ENCODE data around the gene F10. TPM values are rescaled to one million over a fixed set of nuclear protein-coding genes. Genes with fewer than 3 reads are reported as not detected.

The F10 gene
- total and polyA plus RNA-seq, 2 donors (not counting 3 experiments of a cell fraction or from before 2014, with no cell fraction given), result 0.25 TPM; not detected in 1

DNA sequence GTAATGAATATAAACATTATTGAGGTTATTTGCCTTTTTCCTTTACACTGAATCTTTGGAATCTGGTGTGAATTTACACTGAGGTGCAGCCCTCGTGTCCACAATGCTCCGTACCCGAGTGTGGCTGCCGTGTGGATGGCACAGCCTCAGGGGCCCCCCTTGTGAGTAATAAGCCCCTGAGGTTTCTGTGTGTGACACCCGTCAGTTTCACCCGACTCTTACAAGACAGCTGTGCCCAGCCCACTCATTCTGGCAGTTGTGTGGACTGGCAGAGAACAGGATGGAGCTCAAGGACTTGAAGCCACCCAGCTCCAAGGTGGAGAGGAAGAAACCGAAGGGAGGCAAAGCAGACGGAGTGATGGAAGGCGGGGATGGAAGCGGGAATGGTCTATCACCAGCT lies 43.7 kb downstream of the F10 start:
- Histone ChIP-seq H3K4me1 (ENCODE audit: control insufficient read depth, extremely low read depth, insufficient read depth, low read length) (peaks cover 22% of the 10 kb centered on the region), H3K27ac (ENCODE audit: insufficient read depth, low read depth, low read length) (no peak overlapping the region), H3K27me3 (ENCODE audit: control insufficient read depth in 2 of 2, insufficient read depth in 2 of 2, low read length in 2 of 2) (peaks cover 0 to 2% of the 10 kb centered on the region in 2 experiments), H3K36me3 (ENCODE audit: control insufficient read depth in 2 of 2, extremely low read depth in 1 of 2, insufficient read depth in 2 of 2, low read length in 2 of 2) (no peaks in the 10 kb centered on the region), H3K4me2 (ENCODE audit: insufficient read depth, low read length) (no peak overlapping the region), H3K79me2 (ENCODE audit: control insufficient read depth, insufficient read depth, low read length) (no peaks in the 10 kb centered on the region), H4K20me1 (replicated peaks; ENCODE audit: control insufficient read depth, extremely low read depth, insufficient read depth, low read length) (no peaks in the 10 kb centered on the region), H2AFZ (ENCODE audit: low read depth, low read length) (no peak overlapping the region), H3K4me3 (replicated peaks in 1 of 3; ENCODE audit: insufficient read depth in 1 of 3, low read depth in 1 of 3, low read length in 3 of 3) (no peak overlapping the region), H3K9ac (replicated peaks; ENCODE audit: extremely low read depth, insufficient read depth, low read length) (no peak overlapping the region), H3K9me3 (replicated peaks; ENCODE audit: control insufficient read depth, insufficient read depth, low read length) (no peaks in the 10 kb centered on the region), H3K9me1 (replicated peaks; ENCODE audit: control insufficient read depth, extremely low read depth, insufficient read depth, low read length) (no peaks in the 10 kb centered on the region)
- dilution Hi-C loops (cut with MboI; ENCODE audit: extremely low pct_ligation_motif_present, low sequenced_read_pairs) (no loop called here), intact Hi-C loops (cut with micrococcal nuclease) (no loop called here)
- ChIA-PET POLR2A (no interaction called here), CTCF (no interaction called here)
- no TSS peak for BruUV-seq (replicated peaks)
- FAIRE-seq (no peak), DNase-seq (ENCODE audit: low read depth, low spot score) (no peak)
- TF ChIP-seq POLR2A (IDR thresholded peaks at IDR 0.05; ENCODE audit: low read depth, low read length) (no peak), POLR2AphosphoS5 (IDR thresholded peaks at IDR 0.05; ENCODE audit: insufficient read depth, low read depth, low read length) (no peak)

DNA sequence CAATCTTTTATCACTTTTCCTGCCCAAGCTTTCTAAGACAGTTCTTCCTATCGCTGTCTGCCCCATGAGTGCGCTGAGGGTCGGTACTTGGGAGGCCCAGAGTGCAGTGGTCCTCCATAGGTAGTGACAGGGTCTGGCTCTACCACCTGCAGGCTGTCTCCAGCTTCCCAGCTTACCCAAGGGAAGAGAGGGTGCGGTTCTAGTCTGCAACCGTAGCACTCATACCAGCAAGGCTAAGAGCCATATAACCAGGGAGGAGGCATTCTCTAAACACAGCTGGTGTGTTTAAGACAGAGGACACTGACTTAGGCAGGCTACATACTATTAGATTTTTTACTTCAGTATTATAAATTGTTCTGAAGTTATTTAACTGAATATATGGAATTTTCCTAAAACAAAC lies 44.1 kb downstream of the F10 start:
- Histone ChIP-seq H3K79me2 (ENCODE audit: control insufficient read depth, insufficient read depth, low read length) (no peaks in the 10 kb centered on the region), H3K27ac (ENCODE audit: insufficient read depth, low read depth, low read length) (no peak overlapping the region), H3K9ac (replicated peaks; ENCODE audit: extremely low read depth, insufficient read depth, low read length) (no peak overlapping the region), H2AFZ (ENCODE audit: low read depth, low read length) (no peak overlapping the region), H4K20me1 (replicated peaks; ENCODE audit: control insufficient read depth, extremely low read depth, insufficient read depth, low read length) (no peaks in the 10 kb centered on the region), H3K27me3 (ENCODE audit: control insufficient read depth in 2 of 2, insufficient read depth in 2 of 2, low read length in 2 of 2) (peaks cover 0 to 2% of the 10 kb centered on the region in 2 experiments), H3K4me2 (ENCODE audit: insufficient read depth, low read length) (no peak overlapping the region), H3K4me3 (replicated peaks in 1 of 3; ENCODE audit: insufficient read depth in 1 of 3, low read depth in 1 of 3, low read length in 3 of 3) (no peak overlapping the region), H3K4me1 (ENCODE audit: control insufficient read depth, extremely low read depth, insufficient read depth, low read length) (peaks cover 24% of the 10 kb centered on the region), H3K9me1 (replicated peaks; ENCODE audit: control insufficient read depth, extremely low read depth, insufficient read depth, low read length) (no peaks in the 10 kb centered on the region), H3K36me3 (ENCODE audit: control insufficient read depth in 2 of 2, extremely low read depth in 1 of 2, insufficient read depth in 2 of 2, low read length in 2 of 2) (no peaks in the 10 kb centered on the region), H3K9me3 (replicated peaks; ENCODE audit: control insufficient read depth, insufficient read depth, low read length) (no peaks in the 10 kb centered on the region)
- FAIRE-seq (no peak), DNase-seq (ENCODE audit: low read depth, low spot score) (no peak)
- CTCF ChIA-PET, result no interaction called here
- BruUV-seq (replicated peaks), result no TSS peak
- TF ChIP-seq JUN (IDR thresholded peaks at IDR 0.05; ENCODE audit: borderline replicate concordance, insufficient read depth, insufficient read length, low read depth) (no peak), POLR2AphosphoS5 (IDR thresholded peaks at IDR 0.05; ENCODE audit: insufficient read depth, low read depth, low read length) (no peak), GATA2 (IDR thresholded peaks at IDR 0.05; ENCODE audit: insufficient read depth, insufficient read length, low read depth, low read length) (no peak), POLR2A (IDR thresholded peaks at IDR 0.05; ENCODE audit: low read depth, low read length) (no peak), FOS (IDR thresholded peaks at IDR 0.05; ENCODE audit: borderline replicate concordance, insufficient read depth, low read length) (no peak)
- TF ChIP-seq, protein P1, sequence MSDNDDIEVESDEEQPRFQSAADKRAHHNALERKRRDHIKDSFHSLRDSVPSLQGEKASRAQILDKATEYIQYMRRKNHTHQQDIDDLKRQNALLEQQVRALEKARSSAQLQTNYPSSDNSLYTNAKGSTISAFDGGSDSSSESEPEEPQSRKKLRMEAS (IDR thresholded peaks at IDR 0.05; ENCODE audit: insufficient read depth, insufficient read length), result no peak
- POLR2A ChIA-PET, result no interaction called here
- dilution Hi-C loops (cut with MboI; ENCODE audit: extremely low pct_ligation_motif_present, low sequenced_read_pairs) (no loop called here), intact Hi-C loops (cut with micrococcal nuclease) (no loop called here)

All from endothelial cell of umbilical vein (primary cell).